MV-4-11 (cell line): ENCODE results near the gene GPBAR1.
"Not testable (repeated sequence)": the region's sequence is repeated elsewhere in the genome, so short reads cannot be mapped to it uniquely, and the experiment has no call there.

ENCODE experiments used
- DNase-seq: peaks from one replicate; lab custom pipeline; 2025; lab: John Stamatoyannopoulos, UW

The GPBAR1 gene

DNA sequence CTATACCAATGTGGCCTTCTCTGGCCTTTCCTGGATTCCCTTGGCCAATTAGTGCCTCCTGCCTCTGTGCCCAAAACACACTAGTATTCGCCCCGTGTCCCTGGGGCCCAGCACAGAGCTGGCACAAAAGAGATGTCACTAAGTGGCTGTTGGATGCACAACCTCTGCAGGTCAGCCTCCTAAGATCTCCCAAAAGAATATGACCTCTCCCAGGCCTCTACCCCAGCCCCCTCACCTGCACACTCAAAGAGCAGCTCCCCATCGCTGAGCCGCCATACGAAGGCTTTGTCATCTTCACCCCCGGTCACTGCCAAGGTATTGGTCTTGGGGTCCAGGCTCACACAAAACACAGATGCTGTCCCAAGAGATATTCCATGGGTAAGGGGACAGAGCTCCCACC lies 6.4 kb downstream of the GPBAR1 start:
- no peak for DNase-seq

DNA sequence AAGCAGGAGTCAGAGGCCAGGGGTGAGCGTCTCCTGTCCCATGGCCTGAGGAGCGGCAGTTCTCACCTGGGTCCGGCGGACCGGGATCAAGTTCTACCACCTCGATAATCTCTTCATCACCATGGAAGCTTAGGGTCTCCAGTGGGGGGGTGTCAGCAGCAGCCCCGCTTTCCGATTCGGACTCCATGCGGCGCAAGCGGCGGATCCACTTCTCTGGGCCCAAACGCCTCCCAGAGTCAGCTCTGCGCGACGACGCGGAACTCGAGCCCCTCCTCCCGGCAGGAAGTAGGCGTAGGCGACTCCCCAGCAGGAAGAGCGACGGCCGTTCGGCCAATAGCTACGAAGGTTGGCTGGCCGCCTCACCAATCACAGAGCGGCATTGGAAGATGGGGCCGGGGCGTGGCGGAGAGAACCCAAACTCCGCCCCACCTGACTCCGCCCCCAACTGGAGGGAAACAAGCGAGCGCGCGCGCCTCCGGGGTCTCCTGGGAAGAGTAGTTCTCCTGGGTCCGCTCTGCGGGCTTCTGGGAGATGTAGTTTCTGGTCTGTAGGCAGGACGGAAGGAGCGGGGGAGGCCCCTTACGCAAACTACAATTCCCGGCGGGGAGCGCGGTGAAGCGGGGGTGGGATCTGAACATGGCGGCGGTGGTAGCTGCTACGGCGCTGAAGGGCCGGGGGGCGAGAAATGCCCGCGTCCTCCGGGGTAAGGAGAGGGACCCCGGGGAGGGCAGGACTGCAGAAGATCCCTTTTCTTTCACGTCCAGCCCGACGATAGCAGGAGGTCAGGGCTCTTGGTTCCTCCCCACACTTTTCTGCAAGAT lies 9.3 kb downstream of the GPBAR1 start, which contains the start of the genes AAMP and PNKD:
TSS of gene AAMP (minus strand) at position 238 of the 821 bp plus-strand sequence. CDS start at position 187, 51 bp downstream.
TSS of gene PNKD (plus strand) at position 620 of the 821 bp plus-strand sequence. CDS start at position 637, 17 bp downstream.
- peak; percentile 99 for DNase-seq

DNA sequence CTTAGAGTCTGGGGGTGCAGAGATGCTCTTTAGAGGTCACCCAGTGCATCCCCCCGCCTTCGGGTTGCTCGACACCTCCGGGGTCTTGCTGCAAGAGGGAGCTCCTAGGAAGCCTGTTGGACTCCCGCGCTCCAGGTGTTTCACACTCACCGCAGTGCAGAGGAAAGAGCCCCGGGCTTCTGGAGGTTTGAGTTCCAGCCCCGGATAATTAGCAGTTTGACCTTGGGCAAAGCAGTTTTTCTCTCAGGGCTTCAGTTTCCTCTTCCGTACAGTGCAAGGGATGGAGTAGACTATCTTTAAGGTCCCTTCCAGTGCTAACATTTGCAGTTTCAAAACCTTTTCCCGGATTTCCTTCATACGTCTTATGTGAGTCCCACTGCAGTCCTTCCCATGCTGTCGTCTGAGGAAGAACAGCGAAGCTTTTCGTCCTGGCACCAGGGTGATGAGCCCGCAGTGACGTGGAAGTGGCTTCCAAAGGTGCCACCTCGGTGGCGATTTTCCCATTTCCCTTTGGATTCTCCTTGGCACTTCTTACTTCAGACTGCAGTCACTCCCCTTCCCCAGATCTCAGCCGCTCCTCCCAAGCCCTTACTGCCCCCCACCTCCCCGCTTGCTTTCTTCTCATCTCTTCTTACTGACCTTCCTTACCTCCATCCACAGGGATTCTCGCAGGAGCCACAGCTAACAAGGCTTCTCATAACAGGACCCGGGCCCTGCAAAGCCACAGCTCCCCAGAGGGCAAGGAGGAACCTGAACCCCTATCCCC lies 10.1 kb downstream of the GPBAR1 start:
- DNase-seq: no peak

DNA sequence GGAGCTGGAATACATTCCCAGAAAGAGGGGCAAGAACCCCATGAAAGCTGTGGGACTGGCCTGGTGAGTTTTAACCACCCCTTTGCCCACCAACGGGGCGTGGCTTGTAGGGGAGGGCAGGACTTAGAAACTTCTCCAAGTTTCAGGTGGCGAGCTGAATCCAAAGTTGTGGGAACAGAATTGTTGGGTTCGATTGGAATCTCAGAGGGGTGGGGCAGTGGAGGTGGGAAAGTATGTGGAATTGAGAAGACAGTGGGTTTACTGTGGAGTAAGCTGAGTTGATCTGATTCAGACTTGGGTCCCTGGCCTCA lies 10.6 kb downstream of the GPBAR1 start:
- DNase-seq: no peak

DNA sequence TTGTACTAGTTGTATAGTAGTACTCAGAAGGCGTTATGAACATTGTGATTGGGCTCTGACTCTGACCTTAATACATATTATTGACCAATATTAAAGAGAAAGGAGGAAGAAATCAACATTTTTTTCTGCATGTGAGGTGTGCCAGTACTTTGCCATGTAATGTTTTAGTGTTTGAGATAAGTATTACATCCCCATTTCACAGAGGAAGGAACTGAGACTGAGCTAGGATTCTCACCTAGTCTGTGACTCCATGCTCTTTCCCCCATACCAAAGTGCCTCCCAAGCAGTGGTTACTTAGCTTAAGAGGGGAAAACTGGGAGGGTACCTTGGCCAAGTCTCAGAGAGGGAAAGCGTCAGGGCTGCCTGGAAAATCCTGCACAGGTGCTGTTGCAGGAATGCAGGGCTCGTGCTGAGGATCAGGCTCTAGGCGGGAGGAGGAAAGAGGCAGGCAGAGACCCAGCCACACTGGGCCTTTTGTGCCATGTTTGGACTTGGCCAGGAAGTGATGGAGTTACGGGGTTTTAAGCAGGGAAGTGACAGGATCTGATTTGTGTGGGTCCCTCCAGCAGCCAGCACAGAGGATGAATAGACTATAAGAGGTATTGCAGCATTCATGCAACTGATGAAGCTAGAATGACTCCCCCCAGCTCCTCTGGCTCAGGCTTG lies 11.2 kb downstream of the GPBAR1 start:
- no peak for DNase-seq

DNA sequence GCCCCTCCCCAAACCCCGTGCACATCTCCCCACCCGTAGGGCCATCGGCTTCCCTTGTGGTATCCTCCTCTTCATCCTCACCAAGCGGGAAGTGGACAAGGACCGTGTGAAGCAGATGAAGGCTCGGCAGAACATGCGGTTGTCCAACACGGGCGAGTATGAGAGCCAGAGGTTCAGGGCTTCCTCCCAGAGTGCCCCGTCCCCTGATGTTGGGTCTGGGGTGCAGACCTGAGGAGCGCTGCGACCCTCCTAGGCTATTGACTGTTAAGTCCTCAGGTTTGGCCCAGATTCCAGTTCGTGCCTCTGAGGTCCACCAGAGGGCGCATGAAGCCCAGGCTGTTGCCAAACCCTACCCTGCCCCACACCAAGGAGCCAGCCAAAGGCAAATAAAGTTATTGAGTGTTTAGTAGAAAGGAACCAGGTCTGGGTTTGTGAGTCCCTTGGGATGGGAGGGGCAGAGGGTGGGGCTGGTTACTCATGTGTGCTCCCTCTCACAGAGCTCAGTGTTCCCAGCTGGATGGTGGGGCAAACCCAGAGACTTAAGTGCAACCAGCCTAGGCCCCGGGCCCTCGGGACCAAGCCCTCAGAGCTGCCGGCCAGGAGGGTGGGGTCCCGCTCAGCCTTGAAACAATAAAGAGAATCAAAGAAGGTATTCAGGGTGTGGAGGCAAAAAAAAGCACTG lies 11.9 kb downstream of the GPBAR1 start:
- DNase-seq: peak; percentile 68

DNA sequence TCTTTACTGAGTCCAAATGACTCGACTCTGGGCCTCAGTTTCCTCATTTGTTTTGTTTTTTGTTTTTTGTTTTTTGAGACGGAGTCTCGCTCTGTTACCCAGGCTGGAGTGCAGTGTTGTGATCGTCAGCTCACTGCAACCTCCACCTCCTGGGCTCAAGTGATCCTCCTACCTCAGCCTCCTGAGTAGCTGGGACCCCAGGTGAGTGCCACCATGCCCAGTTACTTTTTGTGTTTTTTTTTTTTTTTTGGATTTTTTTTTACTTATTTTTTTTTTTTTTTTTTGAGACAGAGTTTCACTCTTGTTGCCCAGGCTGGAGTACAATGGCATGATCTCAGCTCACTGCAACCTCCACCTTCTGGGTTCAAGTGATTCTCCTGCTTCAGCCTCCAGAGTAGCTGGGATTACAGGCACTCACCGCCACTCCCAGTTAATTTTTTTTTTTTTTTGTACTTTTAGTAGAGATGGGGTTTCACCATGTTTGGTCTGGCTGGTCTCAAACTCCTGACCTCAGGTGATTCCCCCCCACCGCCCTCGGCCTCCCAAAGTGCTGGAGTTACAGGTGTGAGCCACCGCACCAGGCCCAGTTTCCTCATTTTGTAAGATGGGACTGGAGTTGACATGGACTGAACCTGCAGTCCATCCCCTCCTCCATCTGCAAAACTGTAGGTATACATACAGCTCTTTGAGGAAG lies 12.5 kb downstream of the GPBAR1 start:
- DNase-seq: not testable (repeated sequence)

DNA sequence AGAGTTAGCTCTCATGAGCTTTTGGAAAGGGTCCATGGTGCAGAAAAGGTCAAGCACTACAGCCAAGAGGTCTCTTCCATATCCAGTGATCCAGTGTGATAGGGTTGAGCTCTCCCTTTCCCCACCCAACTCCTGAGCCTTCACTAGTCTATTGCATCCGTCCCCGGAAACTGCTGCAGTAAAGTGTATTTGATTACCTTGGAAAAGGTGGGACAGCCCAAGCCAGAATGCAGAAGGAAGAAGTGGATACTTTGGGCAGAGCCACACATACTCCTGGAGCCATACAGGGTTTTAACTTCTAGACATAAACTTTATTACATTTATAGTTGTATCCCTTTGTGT lies 13.1 kb downstream of the GPBAR1 start:
- no peak for DNase-seq

DNA sequence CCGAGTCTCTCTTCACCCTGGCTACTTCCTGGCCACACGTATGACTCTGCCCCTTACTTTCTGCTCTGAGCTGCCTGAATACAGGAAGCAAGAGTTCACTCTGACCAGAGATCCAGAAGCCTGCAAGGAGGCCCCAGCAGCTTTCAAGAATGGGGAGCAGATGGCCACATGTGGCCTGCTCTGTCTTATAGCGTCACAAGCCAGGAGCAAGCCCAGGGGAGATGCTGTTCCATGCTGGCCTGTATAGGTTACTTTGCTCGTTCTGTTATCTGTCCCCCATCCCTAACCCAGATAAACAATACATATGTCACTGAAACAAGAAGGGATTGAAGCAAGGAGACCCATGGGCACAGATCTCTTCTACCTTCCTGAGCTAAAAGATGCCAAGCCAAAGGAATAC lies 13.8 kb downstream of the GPBAR1 start:
- DNase-seq: no peak

DNA sequence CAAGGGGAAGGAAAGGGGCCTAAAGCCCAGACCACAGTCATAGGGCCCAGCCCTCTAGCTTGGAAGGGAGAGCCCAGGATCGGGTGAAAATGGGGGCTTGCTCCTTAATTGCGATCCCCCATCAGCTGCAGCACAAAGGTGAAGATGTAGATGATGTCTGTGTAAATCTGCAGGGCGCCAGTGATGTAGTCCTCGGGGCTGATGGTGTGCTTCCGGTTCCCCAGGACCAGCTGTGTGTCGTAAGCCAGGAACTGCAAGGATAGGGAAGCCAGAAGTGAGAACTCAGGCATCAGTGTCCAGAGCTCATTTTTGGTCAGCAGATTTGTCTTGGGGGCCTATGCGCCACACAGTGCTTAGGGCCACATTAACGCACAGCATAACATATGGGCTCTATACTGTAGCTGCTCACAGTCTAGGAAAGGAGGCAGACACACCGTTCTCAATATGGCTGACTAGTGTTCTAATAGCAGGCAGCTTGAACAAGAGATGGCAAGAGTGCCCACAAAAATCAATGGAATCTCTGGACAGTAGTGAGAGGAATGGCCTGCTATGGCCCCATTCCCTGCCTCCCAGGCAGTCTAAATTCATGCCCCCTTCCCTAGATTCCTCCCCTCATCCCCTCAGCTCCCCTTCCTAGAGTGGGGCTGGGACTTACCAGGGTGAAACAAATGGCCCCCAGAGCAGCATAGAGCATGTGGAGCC lies 14.7 kb downstream of the GPBAR1 start:
- no peak for DNase-seq

DNA sequence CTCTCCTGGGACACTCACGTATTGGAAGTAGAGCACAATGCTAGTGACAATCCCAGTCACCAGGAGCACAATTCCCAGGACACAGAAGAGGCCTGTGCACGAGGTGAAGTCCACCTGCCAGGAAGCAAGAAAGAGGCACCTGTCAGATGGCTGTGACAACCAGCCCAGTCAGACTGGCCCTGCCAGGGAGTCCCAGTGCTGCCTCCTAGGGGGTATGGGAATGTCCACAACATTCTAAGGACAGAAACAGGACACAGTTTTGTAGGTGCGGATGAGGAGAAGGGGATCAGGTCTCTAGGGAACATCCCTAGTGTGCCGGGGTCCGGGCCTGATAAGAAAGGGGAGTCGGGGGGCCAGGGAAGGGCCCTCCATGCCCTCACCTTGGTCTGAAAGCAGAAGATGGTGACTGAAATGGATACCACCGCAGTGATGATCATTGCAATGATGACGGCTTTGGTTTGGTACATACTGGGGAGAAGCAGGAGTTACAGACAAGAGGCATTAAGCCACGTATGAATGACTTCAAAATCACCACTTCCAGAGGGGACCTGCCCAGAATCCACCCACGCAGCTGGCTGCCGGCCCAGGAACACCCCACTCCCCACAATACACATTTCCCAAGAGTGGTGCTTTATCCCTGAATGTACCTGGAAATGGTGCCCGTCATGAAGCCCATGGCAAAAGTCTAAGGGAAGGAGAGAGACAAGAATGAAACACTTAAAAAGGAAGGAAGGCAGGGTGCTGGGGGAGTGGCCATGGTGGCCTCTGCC lies 16.4 kb downstream of the GPBAR1 start:
- DNase-seq: no peak

DNA sequence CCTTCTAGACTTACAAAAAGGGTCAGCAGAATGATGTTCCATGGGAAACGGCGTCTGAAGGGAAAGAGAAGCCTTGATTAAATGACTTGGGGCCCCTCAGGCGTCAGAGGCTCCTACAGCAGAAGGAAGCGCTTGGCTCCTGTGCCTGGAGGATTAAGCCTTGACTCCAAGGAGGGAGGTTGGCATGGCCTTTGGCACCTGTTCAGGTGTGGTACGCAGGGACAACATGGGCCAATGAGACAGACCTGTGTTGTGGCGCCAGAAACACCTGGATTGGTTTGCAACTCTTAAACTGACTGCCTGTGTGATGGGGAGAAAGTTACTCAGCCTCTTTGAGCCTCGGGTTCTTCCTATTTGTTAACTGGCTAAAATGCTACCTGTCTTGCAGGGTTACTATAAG lies 17.1 kb downstream of the GPBAR1 start:
- no peak for DNase-seq

DNA sequence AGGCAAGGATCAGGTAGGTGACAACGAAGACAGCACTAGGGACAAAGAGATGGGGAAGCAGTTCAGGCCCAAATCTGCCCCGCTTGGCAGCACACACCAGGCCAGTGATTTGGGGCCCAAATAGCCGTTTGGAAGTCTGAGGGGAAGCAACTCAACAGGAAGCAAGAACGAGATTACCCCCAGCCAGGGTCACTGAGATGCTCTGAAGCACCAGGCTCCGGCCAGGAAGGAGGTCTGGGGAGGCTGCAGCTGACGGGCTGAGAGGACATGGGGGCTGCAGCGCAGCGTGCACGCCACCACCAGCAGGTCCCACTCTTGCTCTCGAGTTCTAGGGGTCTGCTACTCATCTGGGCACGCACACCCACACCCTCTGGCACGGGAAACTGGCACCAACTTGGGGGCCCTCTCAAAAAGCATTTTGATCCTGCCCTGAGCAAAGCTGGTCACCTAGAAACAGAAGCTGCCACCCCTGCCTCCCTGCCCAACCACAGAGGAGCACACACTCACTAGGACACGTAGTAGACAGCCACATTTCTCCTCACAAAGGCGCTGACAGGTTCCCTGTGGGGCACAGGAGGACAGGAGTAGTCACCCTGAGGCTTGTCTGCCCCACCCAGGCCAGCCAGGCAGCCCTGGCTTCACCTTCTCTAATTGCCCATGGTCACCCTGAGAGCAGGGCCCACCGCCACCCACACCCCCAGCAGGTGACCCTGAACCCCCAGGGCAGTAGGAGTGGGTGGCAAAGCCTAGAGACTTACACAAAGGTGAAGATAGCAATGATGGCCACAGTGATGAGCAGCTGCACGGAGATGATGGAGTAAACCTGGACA lies 17.9 kb downstream of the GPBAR1 start:
- DNase-seq: no peak

DNA sequence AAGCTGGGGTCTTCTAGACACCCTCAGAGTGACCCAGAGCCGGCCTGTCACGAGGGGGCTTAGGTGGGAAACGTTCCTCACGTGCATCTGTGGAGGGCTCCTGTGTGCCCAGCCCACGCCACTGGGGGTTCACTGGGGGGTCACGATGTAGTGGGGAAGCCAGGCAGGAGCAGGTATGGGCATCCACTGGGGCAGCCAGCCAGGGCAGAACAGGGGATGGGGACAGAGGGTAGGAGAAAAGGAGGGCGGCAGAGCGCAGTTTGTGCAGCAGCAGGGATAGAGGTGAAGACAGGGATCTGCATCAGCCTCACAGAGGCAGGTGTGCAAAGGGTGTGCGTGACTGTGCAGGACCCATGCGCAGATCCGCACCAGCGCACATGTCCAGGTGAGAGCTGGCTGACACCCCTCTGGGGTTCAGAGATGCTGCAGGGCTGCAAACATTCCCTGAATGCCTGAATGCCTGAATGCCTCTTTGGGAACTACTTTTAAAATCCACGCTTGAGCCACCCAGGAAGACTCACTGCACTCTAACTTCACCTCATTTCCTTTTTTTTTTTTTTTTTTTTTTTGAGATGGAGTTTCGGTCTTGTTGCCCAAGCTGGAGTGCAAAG lies 19.6 kb downstream of the GPBAR1 start:
- DNase-seq: no peak

DNA sequence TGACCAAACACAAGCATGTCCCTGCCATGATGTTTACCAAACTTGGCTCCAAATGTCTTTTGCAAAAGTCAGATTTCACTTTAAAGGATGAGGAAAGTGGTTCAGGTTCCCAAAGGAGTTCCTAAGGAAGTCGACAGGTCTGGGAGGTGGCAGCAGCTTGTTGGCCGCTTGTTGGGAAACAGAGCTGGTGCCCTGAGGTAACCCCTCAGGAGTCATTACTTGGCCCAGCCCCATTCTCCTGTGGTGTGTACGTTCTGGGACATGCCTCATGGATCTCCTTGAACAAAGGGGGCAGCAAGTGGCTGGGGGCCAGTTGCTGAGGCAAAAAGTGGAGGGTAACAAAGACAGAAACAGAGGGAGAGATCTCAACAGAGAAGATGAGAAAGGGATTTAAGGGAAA lies 20.6 kb downstream of the GPBAR1 start:
- no peak for DNase-seq

DNA sequence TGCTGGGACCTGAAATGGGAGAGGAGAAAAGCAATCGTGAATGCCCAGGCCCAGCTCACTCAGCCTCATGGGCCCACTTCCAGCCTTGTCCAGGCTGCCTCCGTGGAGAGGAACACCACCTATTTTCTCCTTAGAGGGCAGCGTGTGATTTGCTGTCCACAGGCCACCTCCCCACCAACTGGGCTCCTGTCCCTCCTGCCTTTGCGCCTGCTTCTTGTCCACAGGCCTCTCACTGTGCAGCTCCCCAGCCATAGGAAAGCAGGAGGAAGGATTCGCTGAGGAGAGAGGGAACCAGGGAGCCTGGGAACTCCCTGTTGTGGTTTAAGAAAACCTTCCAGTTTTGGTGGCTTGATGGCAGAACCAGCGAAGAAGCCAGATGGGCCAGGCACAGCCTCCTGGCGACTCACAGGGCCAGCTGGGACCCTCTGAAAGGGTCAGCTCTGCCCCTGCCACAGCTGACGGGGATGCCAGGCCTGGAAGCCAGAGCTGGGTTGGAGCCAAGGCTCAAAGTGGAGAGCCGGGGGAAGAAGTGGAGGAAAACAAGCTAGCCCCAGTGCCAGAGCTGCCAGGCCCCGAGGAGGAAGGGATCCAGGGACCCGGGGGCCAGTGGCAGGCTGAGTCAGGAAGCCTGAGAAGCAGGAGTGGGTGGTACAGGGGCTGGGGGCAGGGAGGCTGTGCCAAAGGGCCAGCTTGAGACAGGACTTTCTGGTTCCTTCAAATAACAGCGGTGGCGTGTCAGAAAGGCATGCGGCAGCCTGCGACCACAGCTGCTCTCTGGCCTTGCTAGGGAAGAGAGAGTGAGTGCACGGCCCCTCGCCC lies 21.6 kb downstream of the GPBAR1 start:
- no peak for DNase-seq

DNA sequence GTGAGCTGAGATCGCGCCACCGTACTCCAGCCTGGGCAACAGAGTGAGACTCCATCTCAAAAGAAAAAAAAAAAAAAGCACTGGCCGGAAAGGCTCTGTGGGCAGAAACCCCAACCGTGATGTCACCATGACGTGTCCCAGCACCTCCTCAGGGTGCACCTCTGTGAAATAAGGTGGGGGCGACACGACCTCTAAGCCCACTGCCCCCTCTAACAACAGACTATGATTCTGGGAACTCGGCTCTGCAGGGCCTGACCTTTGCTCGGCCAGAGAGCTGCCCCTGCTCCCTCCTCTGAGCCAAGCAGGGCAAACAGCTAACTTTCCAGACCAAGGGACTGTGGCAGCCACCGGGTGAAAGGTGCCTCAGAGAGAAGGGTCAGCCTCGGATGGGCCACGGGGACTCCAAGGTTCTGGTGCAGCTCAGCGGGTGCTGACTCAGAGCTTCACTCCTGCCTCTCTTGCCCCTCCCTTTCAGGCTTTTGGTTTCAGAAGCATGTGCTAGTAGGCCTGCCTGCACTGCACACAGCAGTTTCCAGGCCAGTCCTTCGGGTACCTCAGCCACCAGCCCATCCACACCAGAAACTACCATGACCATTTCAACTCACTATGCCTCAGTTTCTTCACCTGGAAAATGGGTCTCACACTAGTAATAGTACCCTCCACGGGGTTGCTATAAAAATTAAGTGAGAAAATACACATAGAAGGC lies 23.4 kb downstream of the GPBAR1 start:
- peak; percentile 28 for DNase-seq
